GM12865 (cell line): ENCODE results near the gene SRRM2.

Source experiments
- DNase-seq: peaks from one replicate; pipeline ENCODE4 v3.0.0; 2010; ENCODE audit warnings: low read depth
- H3K4me3 ChIP-seq: 2 replicates; pipeline ENCODE4 v1.5.1; 2011; ENCODE audit warnings: mild to moderate bottlenecking, low read depth, low read length, control low read depth
- CTCF ChIP-seq: IDR thresholded peaks from 2 replicates; pipeline ENCODE4 v1.5.1; 2011; ENCODE audit warnings: low read length, control low read depth, low read depth, inconsistent platforms; ENCODE audit not compliant: insufficient read depth; ENCODE audit errors: missing control alignments

SRRM2 gene

GRCh38 chr16:2715064-2715463 lies 37.4 kb upstream of the SRRM2 start:
- DNase-seq: no peak

GRCh38 chr16:2715519-2715918 lies 36.9 kb upstream of the SRRM2 start:
- no peak for TF ChIP-seq CTCF
- peak; percentile 51 for DNase-seq
- H3K4me3 ChIP-seq: no peak overlapping the region

More at GRCh38 chr16:2715064-2715463, 37.4 kb upstream of the SRRM2 start:
- no peak for TF ChIP-seq CTCF
- no peak overlapping the region for H3K4me3 ChIP-seq

- H3K4me3 ChIP-seq: no peak overlapping the region
- no peak for DNase-seq
- no peak for TF ChIP-seq CTCF
Observed at GRCh38 chr16:2715966-2716885, 36.2 kb upstream of the SRRM2 start.

- no peak overlapping the region for H3K4me3 ChIP-seq
- DNase-seq: no peak
- no peak for TF ChIP-seq CTCF
Observed at GRCh38 chr16:2716948-2717347, 35.5 kb upstream of the SRRM2 start.

GRCh38 chr16:2717383-2718263 lies 34.8 kb upstream of the SRRM2 start:
- no peak overlapping the region for H3K4me3 ChIP-seq
- TF ChIP-seq CTCF: no peak
- DNase-seq: no peak

GRCh38 chr16:2719328-2720063 lies 32.9 kb upstream of the SRRM2 start:
- TF ChIP-seq CTCF: no peak
- DNase-seq: no peak
- no peak overlapping the region for H3K4me3 ChIP-seq
